ENCODE data around the gene AARSD1.
"Not testable (repeated sequence)": the region's sequence is repeated elsewhere in the genome, so short reads cannot be mapped to it uniquely, and the experiment has no call there.

The AARSD1 gene

DNA sequence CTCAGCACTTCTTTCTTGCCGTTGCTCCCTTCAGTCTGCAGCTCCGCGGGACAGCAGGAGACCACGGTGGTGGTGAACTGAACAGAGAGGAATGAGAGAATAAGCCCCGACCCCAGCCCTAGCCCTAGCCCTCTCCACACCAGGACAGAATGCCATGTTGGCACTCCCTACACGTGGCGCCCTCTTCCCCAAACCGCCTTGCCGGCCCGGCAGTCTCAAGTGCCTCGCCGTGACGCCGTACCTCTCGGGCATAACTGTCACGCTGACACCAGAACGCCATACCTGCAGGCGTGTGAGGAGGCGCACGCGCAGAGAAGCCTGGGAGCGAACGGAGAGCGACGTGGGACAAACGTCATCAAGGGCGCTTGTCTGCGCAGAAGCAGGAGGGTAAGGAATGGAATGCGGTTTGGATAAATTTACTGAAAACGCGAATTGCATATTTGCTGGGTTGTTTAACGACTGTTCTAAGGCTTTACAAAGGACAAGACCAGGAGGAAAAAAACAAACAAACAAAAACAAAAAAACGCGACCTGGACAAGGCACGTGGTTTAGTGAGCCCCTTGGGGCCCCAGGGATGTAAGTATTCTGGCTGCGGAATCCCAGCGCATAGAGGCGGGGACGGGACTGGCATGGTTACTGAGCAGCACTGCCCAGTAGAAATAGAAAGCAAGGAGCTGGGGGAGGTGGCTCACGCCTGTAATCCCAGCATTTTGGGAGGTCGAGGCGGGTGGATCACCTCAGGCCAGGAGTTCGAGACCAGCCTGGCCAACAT lies at the start of gene AARSD1:
AARSD1 (minus strand) TSS at position 294 of the 772 bp plus-strand sequence; CDS start at position 280, 14 bp downstream.
- peak within 1 kb of the TSS; percentile 85 for H3K9ac ChIP-seq
- peaks cover 38% of the 10 kb centered on the region for H3K36me3 ChIP-seq
- H4K20me1 ChIP-seq, result no peaks in the 10 kb centered on the region
- peak within 1 kb of the TSS; percentile 82 for H3K27ac ChIP-seq
- H3K4me3 ChIP-seq, result peak within 1 kb of the TSS; percentile 80
- no peak for TF ChIP-seq Cebpa-rat (IDR thresholded peaks at IDR 0.05)
- no peaks in the 10 kb centered on the region for H3K27me3 ChIP-seq
- H3K9me3 ChIP-seq, result no peaks in the 10 kb centered on the region
- peak within 1 kb of the TSS; percentile 86 for H3K4me2 ChIP-seq
- peaks cover 36% of the 10 kb centered on the region for H3K4me1 ChIP-seq

GRCh38 chr17:43013296-43013695 lies 49.0 kb upstream of the AARSD1 start:
- Histone ChIP-seq H4K20me1 (peaks cover 15% of the 10 kb centered on the region; the same call in 1 of the 2 replicates), H3K4me3 (no peak overlapping the region), H3K27me3 (no peaks in the 10 kb centered on the region), H3K9me3 (no peaks in the 10 kb centered on the region), H3K36me3 (peaks cover 55% of the 10 kb centered on the region), H3K4me1 (peaks cover 16% of the 10 kb centered on the region), H3K27ac (no peak overlapping the region), H3K9ac (no peak overlapping the region), H3K4me2 (no peak overlapping the region)
- no peak for TF ChIP-seq Cebpa-rat (IDR thresholded peaks at IDR 0.05)

GRCh38 chr17:43011728-43012472 lies 47.6 kb upstream of the AARSD1 start:
- Histone ChIP-seq H4K20me1 (peaks cover 7% of the 10 kb centered on the region; the same call in 1 of the 2 replicates), H3K27ac (no peak overlapping the region), H3K9ac (no peak overlapping the region), H3K4me2 (no peak overlapping the region), H3K9me3 (no peaks in the 10 kb centered on the region), H3K4me3 (no peak overlapping the region), H3K27me3 (no peaks in the 10 kb centered on the region), H3K4me1 (peaks cover 16% of the 10 kb centered on the region), H3K36me3 (peaks cover 44% of the 10 kb centered on the region)
- TF ChIP-seq Cebpa-rat (IDR thresholded peaks at IDR 0.05), result no peak

DNA sequence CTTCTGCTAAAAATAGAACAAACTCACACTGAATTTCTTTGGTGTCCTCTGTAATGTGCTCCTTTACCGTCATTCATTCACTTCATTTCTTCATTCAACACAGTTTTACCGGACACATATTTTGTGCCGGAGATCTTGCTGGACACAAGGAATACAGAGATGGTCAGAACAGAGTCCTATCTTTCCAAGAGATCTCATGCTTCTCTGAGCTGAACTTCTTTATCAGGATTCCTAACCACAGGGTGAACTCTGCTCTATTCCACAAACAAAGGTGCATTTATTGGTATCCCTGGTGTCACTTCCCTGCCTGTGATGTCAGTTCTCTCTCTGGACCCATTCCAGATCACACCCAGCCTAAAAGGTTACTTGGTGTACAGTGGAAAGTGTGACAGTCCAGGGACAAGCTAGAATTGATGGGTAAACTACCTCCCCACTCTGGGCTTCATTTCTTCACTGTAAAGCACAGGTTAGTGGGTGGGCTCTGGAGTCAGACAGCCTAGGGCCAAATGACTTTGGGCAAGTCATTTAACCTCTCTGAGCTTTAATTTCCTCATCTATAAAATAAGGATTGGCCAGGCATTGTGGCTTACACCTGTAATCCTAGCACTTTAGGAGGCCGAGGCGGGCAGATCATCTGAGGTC lies 46.5 kb upstream of the AARSD1 start:
- Histone ChIP-seq H3K27ac (no peak overlapping the region), H3K4me3 (no peak overlapping the region), H3K27me3 (no peaks in the 10 kb centered on the region), H3K36me3 (peaks cover 42% of the 10 kb centered on the region; the same call in 1 of the 2 replicates), H3K9me3 (no peaks in the 10 kb centered on the region), H3K9ac (no peak overlapping the region), H4K20me1 (peaks cover 7% of the 10 kb centered on the region; the same call in 1 of the 2 replicates), H3K4me2 (no peak overlapping the region), H3K4me1 (peaks cover 22% of the 10 kb centered on the region)
- TF ChIP-seq Cebpa-rat (IDR thresholded peaks at IDR 0.05), result no peak

DNA sequence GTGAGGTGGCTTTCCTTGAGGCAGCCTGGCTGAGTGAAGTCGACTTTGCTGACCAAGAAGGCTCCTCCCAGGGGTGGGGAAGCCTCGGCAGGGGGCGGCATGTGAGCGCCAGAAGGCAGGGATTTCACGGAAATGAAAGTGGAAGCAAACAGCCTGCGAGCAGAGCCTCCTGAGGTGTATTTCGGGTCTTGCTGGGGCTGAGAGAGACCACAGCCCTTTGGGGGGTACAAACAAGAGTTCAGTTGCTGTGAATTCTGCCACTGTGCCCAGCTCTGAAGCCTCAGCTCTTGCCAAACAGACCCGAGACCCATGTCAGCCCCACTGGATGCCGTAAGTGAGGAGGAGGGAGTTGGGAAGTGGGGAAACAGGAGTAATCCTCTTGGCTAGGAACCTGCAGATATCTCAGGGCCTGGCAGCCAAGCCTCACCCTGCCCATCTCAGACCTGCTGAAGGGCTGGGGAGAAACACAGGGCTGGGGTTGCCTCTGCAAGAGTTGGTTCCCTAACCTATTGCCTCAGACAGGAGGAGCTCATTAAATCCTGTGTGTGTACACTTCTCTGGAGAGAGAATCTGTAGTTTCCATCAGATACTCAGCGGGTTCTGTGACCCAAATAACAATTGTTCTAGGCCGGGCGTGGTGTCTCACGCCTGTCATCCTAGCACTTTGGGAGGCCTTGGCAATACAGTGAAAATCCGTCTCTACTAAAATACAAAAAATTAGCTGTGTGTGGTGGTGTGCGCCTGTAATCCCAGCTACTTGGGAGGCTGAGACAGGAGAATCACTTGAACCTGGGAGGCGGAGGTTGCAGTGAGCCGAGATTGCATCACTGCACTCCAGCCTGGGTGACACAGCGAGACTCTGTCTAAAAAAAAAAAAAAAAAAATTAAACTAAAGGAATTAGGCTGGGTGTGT lies 42.6 kb upstream of the AARSD1 start, which contains the start of gene IFI35:
IFI35 (plus strand) TSS at position 146 of the 913 bp plus-strand sequence; CDS start at position 310, 164 bp downstream.
- Histone ChIP-seq H3K4me3 (peak within 1 kb of the TSS; percentile 68), H3K27ac (peak within 1 kb of the TSS; percentile 88), H3K36me3 (peaks cover 40% of the 10 kb centered on the region), H3K9me3 (no peaks in the 10 kb centered on the region), H3K27me3 (no peaks in the 10 kb centered on the region), H3K4me2 (peak within 1 kb of the TSS; percentile 98), H3K4me1 (peaks cover 12% of the 10 kb centered on the region), H3K9ac (peak within 1 kb of the TSS; percentile 85), H4K20me1 (peaks cover 24% of the 10 kb centered on the region)
- TF ChIP-seq Cebpa-rat (IDR thresholded peaks at IDR 0.05), result no peak

DNA sequence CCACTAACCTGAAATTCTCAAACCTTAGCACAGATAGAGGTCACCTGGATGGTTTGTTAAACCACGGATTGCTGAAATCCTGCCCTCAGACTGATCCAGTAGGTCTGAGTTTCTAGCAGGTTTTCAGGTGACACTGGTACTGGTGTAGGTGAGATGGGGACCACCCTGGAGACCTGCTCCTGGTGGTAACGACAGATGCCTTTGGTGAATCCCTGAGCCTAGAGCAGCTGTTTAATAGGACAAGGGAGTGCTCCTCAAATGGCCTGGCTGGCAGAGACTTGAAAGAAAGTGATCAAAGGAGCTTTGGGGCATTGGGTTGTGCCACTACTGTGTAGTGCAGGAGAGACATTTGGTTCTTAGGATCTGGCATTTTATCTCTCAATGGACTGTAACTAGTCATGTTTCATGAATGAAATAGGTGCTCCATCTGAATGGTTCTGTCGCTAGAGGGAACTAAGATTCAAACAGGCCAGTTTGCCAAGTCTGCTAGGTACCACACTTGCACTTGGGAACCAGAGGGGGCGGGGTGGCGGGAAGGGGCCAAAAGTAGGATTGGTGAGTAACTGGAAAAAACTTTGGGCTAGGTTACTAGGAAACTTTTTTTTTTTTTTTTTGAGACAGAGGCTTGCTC lies 39.4 kb upstream of the AARSD1 start:
- H4K20me1 ChIP-seq, result peaks cover 54% of the 10 kb centered on the region
- H3K4me3 ChIP-seq, result no peak overlapping the region
- peaks cover 25% of the 10 kb centered on the region for H3K4me1 ChIP-seq
- peaks cover 66% of the 10 kb centered on the region for H3K36me3 ChIP-seq
- no peaks in the 10 kb centered on the region for H3K9me3 ChIP-seq
- H3K27me3 ChIP-seq, result no peaks in the 10 kb centered on the region
- TF ChIP-seq Cebpa-rat (IDR thresholded peaks at IDR 0.05), result no peak
- no peak overlapping the region for H3K4me2 ChIP-seq
- no peak overlapping the region for H3K27ac ChIP-seq
- no peak overlapping the region for H3K9ac ChIP-seq

GRCh38 chr17:43000894-43001293 lies 36.6 kb upstream of the AARSD1 start:
- Histone ChIP-seq H3K9ac (peak overlapping the region; percentile 34; the same call in 1 of the 2 replicates), H3K36me3 (peaks cover 62% of the 10 kb centered on the region), H4K20me1 (peaks cover 56% of the 10 kb centered on the region), H3K4me1 (peaks cover 25% of the 10 kb centered on the region)
- H3K9me3 ChIP-seq, H3K27me3 ChIP-seq, H3K4me2 ChIP-seq, H3K27ac ChIP-seq, H3K4me3 ChIP-seq: not testable (repeated sequence)

DNA sequence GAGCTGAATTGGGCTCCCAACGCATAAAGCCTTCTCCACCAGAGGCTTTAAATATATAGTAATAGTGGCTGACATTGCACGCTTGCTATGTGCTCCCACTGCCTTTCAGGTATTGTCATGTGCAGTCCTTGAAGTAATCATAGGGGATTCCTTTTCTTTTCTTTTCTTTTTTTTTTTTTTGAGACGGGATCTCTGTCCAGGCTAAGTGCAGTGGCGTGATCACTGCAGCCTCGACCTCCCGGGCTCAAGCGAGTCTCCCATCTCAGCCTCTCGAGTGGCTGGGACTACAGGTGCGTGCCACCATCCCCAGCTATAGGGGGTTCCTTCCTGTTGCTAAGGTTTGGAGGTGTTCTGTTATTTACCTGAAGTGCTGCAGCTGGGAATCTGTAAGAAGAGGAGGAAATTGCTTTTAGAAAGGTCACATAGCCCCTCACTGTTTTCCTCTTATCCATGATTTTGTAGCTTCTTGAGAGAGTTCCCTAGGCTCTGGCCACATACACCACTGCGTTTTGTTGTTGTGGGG lies 34.8 kb upstream of the AARSD1 start:
- Histone ChIP-seq H3K4me2 (peak overlapping the region; percentile 93), H3K9me3 (no peaks in the 10 kb centered on the region), H3K9ac (peak overlapping the region; percentile 99), H3K4me1 (peaks cover 25% of the 10 kb centered on the region), H4K20me1 (peaks cover 54% of the 10 kb centered on the region), H3K36me3 (peaks cover 66% of the 10 kb centered on the region), H3K4me3 (peak overlapping the region; percentile 94), H3K27me3 (no peaks in the 10 kb centered on the region), H3K27ac (peak overlapping the region; percentile 94)
- TF ChIP-seq Cebpa-rat (IDR thresholded peaks at IDR 0.05), result no peak
